NCI-H146 treated with DMSO at 0.1 percent for 48 hours (cell line): ENCODE measurements around the gene POU3F1.
A peak's percentile ranks its signal among the peaks of the same experiment; 100 is the strongest.

Experiments
- DNase-seq: peaks from one replicate; lab custom pipeline; 2025; ENCODE audit not compliant: unreplicated experiment; lab: John Stamatoyannopoulos, UW

Gene POU3F1

DNA sequence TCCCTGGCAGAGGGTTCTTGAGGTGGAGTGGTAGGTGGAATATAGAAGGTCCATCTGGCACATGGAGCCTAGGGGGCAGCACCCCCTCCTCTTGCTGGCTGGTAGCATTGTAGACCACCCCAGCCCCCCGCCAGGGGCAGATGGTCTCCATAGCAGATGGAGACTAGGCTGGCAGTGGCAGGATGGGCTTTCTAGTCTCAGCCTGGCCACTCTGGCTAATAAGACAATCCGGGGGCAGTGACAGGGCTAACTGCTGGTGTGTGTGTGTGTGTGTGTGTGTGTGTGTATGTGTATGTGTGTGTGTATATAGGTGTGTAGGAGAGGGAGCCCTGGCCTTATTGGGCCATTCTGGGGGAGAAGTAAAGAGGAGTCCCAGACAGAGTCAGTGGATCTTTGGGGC is 17.9 kb downstream of the POU3F1 start:
- DNase-seq = no peak

- no peak for DNase-seq
Observed at GRCh38 chr1:38028105-38028591, 18.4 kb downstream of the POU3F1 start.

DNA sequence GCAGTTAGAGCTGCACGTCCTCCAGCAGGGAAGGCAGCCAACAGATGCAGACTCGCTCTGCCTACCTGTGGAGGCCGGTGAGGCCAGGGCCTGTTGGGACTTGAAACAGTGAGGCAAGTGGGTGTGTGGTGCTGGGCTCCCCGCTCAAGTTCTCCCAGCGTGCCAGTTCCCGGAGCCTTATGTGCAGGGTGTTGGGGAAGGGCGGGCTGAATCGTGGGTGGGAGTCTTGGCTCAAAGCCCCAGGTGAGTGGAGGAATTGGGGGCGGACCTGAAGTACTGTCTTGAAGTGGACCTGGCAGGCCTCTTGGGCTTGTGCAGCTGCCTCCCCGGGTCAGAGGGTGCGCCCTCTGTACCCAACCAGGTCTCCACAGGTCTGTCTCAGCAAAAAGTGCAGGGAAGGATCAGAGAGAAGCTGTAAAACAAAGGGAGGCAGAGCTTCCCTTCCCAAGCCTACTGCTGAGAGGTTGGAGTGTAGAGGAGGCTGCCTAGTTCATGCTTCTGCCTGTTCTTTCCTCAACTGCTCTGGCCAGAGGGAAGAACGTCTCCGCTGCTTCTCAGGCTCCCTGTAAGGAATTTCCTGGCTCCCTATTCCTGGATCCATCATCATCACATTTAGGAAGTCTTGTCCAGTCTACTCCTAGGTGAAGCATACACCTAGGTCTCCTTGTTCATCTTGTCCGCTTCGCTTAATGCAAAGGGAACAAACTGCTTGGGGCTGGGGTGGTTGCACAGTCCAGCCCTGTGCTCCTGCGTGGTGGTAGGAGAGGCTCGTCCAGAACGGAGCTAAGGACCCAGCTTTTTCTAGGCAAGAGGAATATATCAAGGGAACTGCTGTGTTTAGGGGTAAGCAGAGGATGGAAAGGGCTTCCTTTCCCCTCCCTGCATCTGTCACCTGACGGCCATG is 19.1 kb downstream of the POU3F1 start:
- no peak for DNase-seq

DNA sequence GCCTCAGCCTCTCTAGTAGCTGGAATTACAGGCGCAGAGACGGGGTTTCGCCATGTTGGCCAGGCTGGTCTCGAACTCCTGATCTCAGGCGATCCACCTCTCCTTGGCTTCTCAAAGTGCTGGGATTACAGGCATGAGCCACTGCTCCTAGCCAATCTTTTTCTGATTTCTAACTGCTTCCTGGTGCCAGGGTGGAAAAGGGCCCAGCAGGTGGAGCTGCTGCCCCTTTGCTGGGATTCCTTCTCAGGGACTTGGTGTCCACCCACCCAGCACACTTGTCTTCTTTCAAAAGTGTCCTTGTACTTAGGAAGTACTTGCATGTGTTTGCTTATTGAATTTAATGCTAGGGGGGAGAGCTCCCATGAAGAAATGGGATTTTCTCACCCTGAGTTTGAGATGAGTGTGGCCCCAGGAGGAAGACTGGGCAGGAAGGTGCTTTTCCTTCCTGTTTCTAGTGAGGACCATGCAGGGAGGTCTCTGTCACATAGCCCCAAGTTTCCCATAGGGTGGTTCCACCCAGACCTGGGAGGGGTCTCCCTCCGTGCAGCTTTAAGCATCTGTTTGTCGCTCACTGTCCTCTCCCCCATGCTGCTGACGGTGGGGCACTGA is 19.9 kb downstream of the POU3F1 start:
- peak; percentile 1 for DNase-seq

DNA sequence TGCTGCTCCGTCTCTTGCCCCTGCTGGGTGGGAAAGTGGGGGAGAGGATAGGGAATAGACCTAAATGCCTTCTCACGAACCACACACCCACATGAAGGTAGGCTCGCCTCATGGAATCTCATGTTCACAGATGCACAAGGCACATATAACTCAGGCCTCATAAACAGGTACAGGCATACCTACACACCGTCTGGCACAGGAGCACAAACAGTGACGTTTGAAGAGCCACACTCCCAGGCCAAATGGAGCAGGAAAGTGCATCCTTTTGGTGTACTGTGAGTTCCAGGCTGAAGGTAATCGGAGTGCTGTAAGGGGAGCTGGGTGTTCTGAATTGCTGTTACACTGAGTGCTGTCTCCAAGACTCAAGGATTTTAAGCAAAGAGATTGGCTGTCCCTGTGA is 20.9 kb downstream of the POU3F1 start:
- no peak for DNase-seq

DNA sequence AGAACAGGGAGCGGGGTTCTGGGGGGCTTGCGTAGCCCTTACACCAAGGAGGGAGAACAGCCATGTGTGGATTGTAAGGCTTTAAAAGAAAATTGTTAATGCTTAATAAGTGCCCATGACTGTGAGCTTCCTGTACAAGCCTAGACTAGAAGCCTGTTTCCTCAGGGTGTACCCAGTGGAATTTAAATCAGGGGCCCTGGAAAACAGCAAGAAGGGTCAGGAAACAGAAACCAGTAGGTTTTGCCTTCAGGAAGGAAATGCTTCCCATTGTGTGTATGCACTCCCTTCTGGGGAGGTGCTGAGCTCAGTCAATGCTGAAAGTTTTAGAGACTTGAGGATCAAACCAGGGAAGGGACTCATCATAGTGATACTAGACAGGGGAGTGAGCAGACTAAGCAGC is 21.4 kb downstream of the POU3F1 start:
- DNase-seq = no peak

GRCh38 chr1:38022810-38023209 is 23.8 kb downstream of the POU3F1 start:
- no peak for DNase-seq

DNA sequence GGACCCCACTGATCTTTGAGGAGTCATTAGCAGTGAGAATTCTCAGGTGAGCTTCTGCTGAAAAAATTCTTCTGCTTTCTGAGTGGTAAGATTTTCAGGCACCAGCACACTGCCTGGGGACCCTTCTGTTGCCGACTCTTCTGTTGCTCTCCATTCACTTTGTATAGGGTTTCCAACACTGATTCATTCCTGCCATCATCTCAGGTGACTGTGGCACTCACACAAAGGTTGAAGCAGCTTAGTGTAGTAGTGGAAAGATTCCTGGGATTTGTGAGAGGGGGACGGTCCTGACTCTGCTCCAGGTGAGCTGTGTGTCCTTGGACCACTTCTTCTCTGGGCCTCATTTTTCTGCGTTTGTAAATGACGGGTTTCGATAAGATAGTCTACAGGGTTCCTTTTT is 24.6 kb downstream of the POU3F1 start:
- DNase-seq = no peak

DNA sequence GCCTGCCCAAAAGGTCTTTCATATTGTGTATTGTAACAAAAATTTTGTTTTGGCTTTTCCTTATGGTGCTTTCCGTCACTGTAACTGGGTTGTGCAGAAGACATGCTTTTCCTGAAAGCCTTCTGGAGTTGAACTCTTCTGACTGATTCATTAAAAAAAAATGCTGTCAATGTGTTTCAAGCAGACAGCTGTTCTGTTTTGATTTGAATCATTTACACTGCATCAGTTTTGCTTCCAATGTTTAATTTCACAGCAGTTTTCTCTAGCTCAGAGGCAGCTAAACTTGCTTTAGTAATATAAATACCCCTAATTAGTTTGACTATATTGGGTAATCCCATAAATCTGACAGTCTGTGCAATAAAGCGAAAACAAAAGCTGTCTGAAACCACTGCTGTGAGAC is 26.2 kb downstream of the POU3F1 start:
- DNase-seq = no peak

GRCh38 chr1:38018864-38019343 is 27.7 kb downstream of the POU3F1 start:
- DNase-seq = peak; percentile 2

- no peak for DNase-seq
Observed at GRCh38 chr1:38015978-38016725, 30.4 kb downstream of the POU3F1 start.

DNA sequence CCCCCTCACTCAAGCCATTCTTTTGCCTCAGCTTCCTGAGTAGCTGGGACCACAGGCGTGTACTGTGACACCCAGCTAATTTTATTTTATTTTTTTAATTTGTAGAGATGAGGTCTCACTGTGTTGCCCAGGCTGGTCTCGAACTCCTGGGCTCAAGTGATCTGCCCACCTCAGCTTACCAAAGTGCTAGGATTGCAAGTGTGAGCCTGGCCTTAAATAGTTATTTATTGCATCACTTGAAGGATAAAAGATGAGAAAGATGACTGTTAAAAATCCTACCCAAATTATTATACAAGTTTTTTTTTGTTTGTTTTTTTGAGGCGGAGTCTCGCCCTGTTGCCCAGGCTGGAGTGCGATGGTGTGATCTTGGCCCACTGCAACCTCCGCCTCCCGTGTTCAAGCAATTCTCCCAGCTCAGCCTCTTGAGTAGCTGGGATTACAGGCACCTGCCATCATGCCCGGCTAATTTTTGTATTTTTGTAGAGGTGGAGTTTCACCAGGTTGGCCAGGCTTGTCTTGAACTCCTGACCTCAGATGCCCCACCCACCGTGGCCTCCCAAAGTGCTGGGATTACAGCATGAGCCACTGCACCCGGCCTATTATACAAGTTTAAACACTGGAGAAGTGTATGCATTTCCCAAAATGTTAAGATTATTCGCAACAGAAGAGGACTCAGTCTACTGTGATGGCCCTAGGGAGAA is 31.7 kb downstream of the POU3F1 start:
- no peak for DNase-seq

GRCh38 chr1:38014171-38014570 is 32.4 kb downstream of the POU3F1 start:
- no peak for DNase-seq

DNA sequence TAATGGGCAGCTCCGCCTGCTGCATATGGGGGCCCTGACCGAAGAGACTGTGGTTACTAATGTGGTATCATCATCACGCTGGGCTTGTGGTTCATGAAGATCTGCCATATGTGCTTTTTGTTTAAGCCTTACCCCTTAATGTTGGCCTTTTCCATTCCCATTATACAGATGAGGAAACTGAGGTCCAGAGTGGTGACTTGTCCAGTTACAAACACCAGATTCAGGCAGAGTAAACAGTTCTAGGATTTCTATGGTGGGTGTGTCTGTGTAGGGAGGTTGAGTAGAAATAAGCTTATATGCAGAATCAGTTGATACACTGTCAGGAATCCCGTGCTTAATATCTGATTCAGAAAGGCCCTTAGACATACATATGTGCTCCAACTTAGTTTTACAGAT is 33.4 kb downstream of the POU3F1 start:
- DNase-seq = no peak

GRCh38 chr1:38012363-38013226 is 34.0 kb downstream of the POU3F1 start, which contains the start of gene UTP11:
Gene UTP11 (plus strand): TSS chr1:38012734. CDS start chr1:38012803, 69 bp downstream.
- peak; percentile 92 for DNase-seq

DNA sequence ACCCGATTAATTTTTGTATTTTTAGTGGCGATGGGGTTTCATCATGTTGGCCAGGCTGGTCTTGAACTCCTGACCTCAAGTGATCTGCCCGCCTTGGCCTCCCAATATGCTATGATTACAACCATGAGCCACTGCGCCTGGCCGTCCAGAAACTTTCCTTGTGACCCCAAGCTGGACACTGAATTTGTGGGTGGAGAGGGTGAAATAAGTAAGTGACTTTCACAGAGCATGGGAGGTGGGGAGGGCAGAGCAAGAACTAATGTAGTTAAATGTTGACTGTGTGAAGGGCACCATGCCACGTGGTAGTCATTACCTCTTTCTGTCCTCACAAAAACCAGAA is 36.8 kb downstream of the POU3F1 start:
- DNase-seq = no peak

- peak; percentile 2 for DNase-seq
Observed at GRCh38 chr1:38009088-38009840, 37.3 kb downstream of the POU3F1 start.

GRCh38 chr1:38006008-38006828 is 40.4 kb downstream of the POU3F1 start:
- no peak for DNase-seq
